Measurements from ENCODE around the gene PER2. TPM values are rescaled to one million over a fixed set of nuclear protein-coding genes. Genes with fewer than 3 reads are reported as not detected.

Gene PER2
- polyA plus RNA-seq, 4 donors: 2.2 to 16.5 (median 4.1) TPM

- FAIRE-seq (no peak), DNase-seq (no peak)
- WGBS, 3 donors: 68 to 78% (median 76%) methylated on average over 19 to 20 of the region's 21 CpGs
- no peak overlapping the region for H3K4me3 ChIP-seq (ENCODE audit: low read depth in 1 of 3, low read length in 3 of 3)
- H3K4me1 ChIP-seq (ENCODE audit: control insufficient read depth in 3 of 3, insufficient read depth in 2 of 3, low read depth in 1 of 3, low read length in 2 of 3): peaks cover 0 to 34% (median 3%) of the 10 kb centered on the region in 3 donors
- peaks cover 0 to 4% (median 0%) of the 10 kb centered on the region in 3 donors for H3K36me3 ChIP-seq (ENCODE audit: control insufficient read depth in 3 of 3, insufficient read depth in 2 of 3, low read depth in 1 of 3, low read length in 3 of 3)
- peak overlapping the region in 1 of 3 donors; percentile 75 for H3K27ac ChIP-seq (ENCODE audit: low read depth in 1 of 3, low read length in 2 of 3)
- H3K9me3 ChIP-seq (ENCODE audit: control insufficient read depth in 2 of 2, insufficient read depth in 1 of 2, low read depth in 1 of 2, low read length in 1 of 2): no peaks in the 10 kb centered on the region
- no peaks in the 10 kb centered on the region for H3K27me3 ChIP-seq (ENCODE audit: control insufficient read depth in 3 of 3, insufficient read depth in 3 of 3, low read length in 3 of 3)
These were observed 7.0 kb upstream of the PER2 start for GRCh38 chr2:238295144-238296112.

- FAIRE-seq (no peak), DNase-seq (peak; percentile 82 to 93)
- Histone ChIP-seq H3K4me1 (ENCODE audit: control insufficient read depth in 3 of 3, insufficient read depth in 2 of 3, low read depth in 1 of 3, low read length in 2 of 3) (peaks cover 3 to 34% (median 4%) of the 10 kb centered on the region in 3 donors), H3K4me3 (ENCODE audit: low read depth in 1 of 3, low read length in 3 of 3) (no peak overlapping the region), H3K36me3 (ENCODE audit: control insufficient read depth in 3 of 3, insufficient read depth in 2 of 3, low read depth in 1 of 3, low read length in 3 of 3) (peaks cover 0 to 4% (median 0%) of the 10 kb centered on the region in 3 donors), H3K27ac (ENCODE audit: low read depth in 1 of 3, low read length in 2 of 3) (peak overlapping the region in 2 of 3 donors; percentile 9 to 75), H3K27me3 (ENCODE audit: control insufficient read depth in 3 of 3, insufficient read depth in 3 of 3, low read length in 3 of 3) (no peaks in the 10 kb centered on the region), H3K9me3 (ENCODE audit: control insufficient read depth in 2 of 2, insufficient read depth in 1 of 2, low read depth in 1 of 2, low read length in 1 of 2) (no peaks in the 10 kb centered on the region)
- WGBS, 3 donors: 23 to 66% (median 40%) methylated on average over 17 of the region's 17 CpGs
These were observed 6.2 kb upstream of the PER2 start for GRCh38 chr2:238294393-238295143.

DNA sequence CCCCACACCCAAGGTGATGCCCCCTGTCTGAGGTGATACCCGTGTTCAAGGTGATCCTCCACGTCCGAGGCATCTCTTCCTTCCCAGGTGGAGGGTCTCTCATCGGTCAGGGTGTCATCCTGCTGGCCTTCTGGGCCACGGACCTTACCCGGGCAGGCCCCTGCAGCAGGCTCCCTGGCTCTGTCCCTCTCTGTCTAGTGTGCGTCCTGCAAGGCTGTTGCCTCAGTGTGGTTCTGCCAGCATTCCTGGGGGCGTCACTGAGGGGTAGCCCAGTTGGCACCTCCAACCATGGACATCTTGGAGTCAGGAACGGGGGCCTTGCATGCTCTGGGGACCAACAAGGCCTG is 5.6 kb upstream of the PER2 start:
- Histone ChIP-seq H3K27me3 (ENCODE audit: control insufficient read depth in 3 of 3, insufficient read depth in 3 of 3, low read length in 3 of 3) (no peaks in the 10 kb centered on the region), H3K4me1 (ENCODE audit: control insufficient read depth in 3 of 3, insufficient read depth in 2 of 3, low read depth in 1 of 3, low read length in 2 of 3) (peaks cover 3 to 35% (median 6%) of the 10 kb centered on the region in 3 donors), H3K9me3 (ENCODE audit: control insufficient read depth in 2 of 2, insufficient read depth in 1 of 2, low read depth in 1 of 2, low read length in 1 of 2) (no peaks in the 10 kb centered on the region), H3K4me3 (ENCODE audit: low read depth in 1 of 3, low read length in 3 of 3) (no peak overlapping the region), H3K27ac (ENCODE audit: low read depth in 1 of 3, low read length in 2 of 3) (no peak overlapping the region), H3K36me3 (ENCODE audit: control insufficient read depth in 3 of 3, insufficient read depth in 2 of 3, low read depth in 1 of 3, low read length in 3 of 3) (peaks cover 0 to 4% (median 0%) of the 10 kb centered on the region in 3 donors)
- 74 to 85% (median 81%) methylated on average over 9 of the region's 9 CpGs for WGBS, 3 donors
- DNase-seq (no peak), FAIRE-seq (no peak)

GRCh38 chr2:238291550-238292281 is 3.3 kb upstream of the PER2 start:
- no peak overlapping the region for H3K27ac ChIP-seq (ENCODE audit: low read depth in 1 of 3, low read length in 2 of 3)
- peaks cover 0 to 9% (median 0%) of the 10 kb centered on the region in 3 donors for H3K36me3 ChIP-seq (ENCODE audit: control insufficient read depth in 3 of 3, insufficient read depth in 2 of 3, low read depth in 1 of 3, low read length in 3 of 3)
- no peak for DNase-seq
- peaks cover 3 to 43% (median 13%) of the 10 kb centered on the region in 3 donors for H3K4me1 ChIP-seq (ENCODE audit: control insufficient read depth in 3 of 3, insufficient read depth in 2 of 3, low read depth in 1 of 3, low read length in 2 of 3)
- H3K27me3 ChIP-seq (ENCODE audit: control insufficient read depth in 3 of 3, insufficient read depth in 3 of 3, low read length in 3 of 3): no peaks in the 10 kb centered on the region
- 93 to 96% (median 96%) methylated on average over 8 of the region's 8 CpGs for WGBS, 3 donors
- FAIRE-seq: no peak
- H3K4me3 ChIP-seq (ENCODE audit: low read depth in 1 of 3, low read length in 3 of 3): no peak overlapping the region
- H3K9me3 ChIP-seq (ENCODE audit: control insufficient read depth in 2 of 2, insufficient read depth in 1 of 2, low read depth in 1 of 2, low read length in 1 of 2): no peaks in the 10 kb centered on the region

DNA sequence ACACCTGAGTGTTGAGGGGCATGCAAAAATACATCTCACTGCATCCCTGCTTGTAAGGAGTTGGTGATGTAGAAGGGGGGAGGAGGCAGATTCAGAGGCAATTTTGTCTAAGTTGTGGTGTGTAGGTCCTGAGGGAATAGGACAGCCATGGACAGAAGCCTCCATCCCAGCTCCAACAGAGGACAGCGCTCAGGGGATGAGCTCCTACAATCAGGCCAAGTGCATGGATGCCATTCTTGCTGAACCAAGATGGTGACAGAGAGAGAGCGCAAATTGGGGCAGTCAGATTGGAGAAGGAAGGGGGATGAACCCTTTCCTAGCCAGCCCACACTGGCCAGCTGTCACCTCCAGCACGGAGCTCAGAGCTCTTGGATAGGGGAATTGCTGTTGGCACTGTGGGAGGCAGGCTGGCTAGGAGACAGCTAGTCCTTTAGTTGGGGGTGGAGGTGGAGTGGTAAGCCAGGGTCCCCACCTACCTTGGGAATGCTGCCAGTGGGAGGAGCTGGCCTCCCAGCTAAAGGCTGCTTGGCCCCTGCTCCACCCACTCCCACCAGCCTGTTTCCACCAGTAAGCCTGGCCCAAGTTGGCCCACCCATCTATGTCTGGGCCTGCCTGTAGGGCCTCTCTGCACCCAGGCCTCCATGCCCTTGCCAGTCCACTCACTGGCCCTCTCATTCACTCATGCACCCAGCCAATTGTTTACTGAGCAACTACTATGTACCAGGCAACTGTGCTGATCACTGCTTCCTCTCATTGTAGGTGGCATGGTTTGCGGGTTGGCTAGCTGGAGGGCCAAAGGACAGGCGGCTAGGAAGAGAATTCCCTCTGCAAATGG is 2.5 kb upstream of the PER2 start:
- 83 to 89% (median 83%) methylated on average over 5 of the region's 5 CpGs for WGBS, 3 donors
- no peak overlapping the region for H3K4me3 ChIP-seq (ENCODE audit: low read depth in 1 of 3, low read length in 3 of 3)
- peak in 1 of 2 donors; percentile 28 for DNase-seq
- H3K27me3 ChIP-seq (ENCODE audit: control insufficient read depth in 3 of 3, insufficient read depth in 3 of 3, low read length in 3 of 3): no peaks in the 10 kb centered on the region
- H3K36me3 ChIP-seq (ENCODE audit: control insufficient read depth in 3 of 3, insufficient read depth in 2 of 3, low read depth in 1 of 3, low read length in 3 of 3): peaks cover 0 to 14% (median 0%) of the 10 kb centered on the region in 3 donors
- H3K9me3 ChIP-seq (ENCODE audit: control insufficient read depth in 2 of 2, insufficient read depth in 1 of 2, low read depth in 1 of 2, low read length in 1 of 2): no peaks in the 10 kb centered on the region
- no peak for FAIRE-seq
- H3K27ac ChIP-seq (ENCODE audit: low read depth in 1 of 3, low read length in 2 of 3): peak overlapping the region in 2 of 3 donors; percentile 13 to 63
- peaks cover 3 to 51% (median 13%) of the 10 kb centered on the region in 3 donors for H3K4me1 ChIP-seq (ENCODE audit: control insufficient read depth in 3 of 3, insufficient read depth in 2 of 3, low read depth in 1 of 3, low read length in 2 of 3)

DNA sequence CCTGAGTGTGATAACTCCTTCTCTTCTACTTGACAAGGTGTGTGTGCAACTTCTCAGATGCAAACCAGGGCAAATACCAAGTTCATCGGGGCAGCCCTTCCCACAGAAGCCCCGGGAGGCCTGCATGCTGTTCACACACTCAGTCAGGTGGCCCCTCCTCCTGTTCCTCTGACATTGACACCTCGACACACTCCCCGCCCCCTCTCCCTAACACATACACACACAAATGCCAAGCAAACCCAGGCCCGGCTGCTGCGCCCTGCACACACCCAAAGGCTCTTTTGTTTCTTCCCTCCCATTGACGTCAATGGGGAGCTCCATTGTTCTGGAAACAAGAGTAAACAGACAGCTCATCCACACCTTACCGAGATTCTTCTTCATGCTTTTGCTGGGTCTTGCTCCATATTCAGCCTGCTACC is 1.7 kb upstream of the PER2 start:
- Histone ChIP-seq H3K4me1 (ENCODE audit: control insufficient read depth in 3 of 3, insufficient read depth in 2 of 3, low read depth in 1 of 3, low read length in 2 of 3) (peaks cover 7 to 57% (median 15%) of the 10 kb centered on the region in 3 donors), H3K36me3 (ENCODE audit: control insufficient read depth in 3 of 3, insufficient read depth in 2 of 3, low read depth in 1 of 3, low read length in 3 of 3) (peaks cover 0 to 13% (median 0%) of the 10 kb centered on the region in 3 donors), H3K27ac (ENCODE audit: low read depth in 1 of 3, low read length in 2 of 3) (peak overlapping the region; percentile 42 to 94 (median 84)), H3K27me3 (ENCODE audit: control insufficient read depth in 3 of 3, insufficient read depth in 3 of 3, low read length in 3 of 3) (no peaks in the 10 kb centered on the region), H3K4me3 (ENCODE audit: low read depth in 1 of 3, low read length in 3 of 3) (no peak overlapping the region), H3K9me3 (ENCODE audit: control insufficient read depth in 2 of 2, insufficient read depth in 1 of 2, low read depth in 1 of 2, low read length in 1 of 2) (no peaks in the 10 kb centered on the region)
- WGBS, 3 donors: 4 to 38% (median 26%) methylated on average over 8 of the region's 8 CpGs
- DNase-seq (peak; percentile 88 to 93), FAIRE-seq (no peak)

DNA sequence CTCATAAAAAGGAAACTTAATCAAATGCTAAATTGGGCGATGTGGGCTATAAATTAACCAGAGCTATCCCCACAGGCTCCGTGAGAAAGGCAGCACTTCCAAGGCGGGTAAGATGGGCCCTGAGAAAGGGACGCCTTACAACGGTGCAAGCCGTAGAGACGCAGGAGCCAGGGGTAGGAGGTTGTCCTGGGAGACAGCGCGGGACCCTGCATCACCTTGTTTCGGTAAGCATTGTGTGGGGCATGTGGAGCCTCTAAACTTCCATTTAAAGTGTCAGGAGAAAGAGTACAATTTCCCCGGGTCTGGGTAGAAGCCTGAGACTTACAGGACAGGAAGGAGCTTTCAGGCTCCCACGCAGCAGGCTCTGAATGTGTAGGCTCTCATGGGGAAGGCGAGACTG is 1.2 kb upstream of the PER2 start:
- whole genome bisulfite sequencing, 3 donors: 8 to 32% (median 30%) methylated on average over 13 of the region's 13 CpGs
- no peak for DNase-seq
- FAIRE-seq: no peak
- H3K36me3 ChIP-seq (ENCODE audit: control insufficient read depth in 3 of 3, insufficient read depth in 2 of 3, low read depth in 1 of 3, low read length in 3 of 3): peaks cover 0 to 15% (median 0%) of the 10 kb centered on the region in 3 donors
- H3K4me1 ChIP-seq (ENCODE audit: control insufficient read depth in 3 of 3, insufficient read depth in 2 of 3, low read depth in 1 of 3, low read length in 2 of 3): peaks cover 9 to 57% (median 21%) of the 10 kb centered on the region in 3 donors
- peak overlapping the region in 2 of 3 donors; percentile 57 to 92 for H3K4me3 ChIP-seq (ENCODE audit: low read depth in 1 of 3, low read length in 3 of 3)
- H3K27me3 ChIP-seq (ENCODE audit: control insufficient read depth in 3 of 3, insufficient read depth in 3 of 3, low read length in 3 of 3): no peaks in the 10 kb centered on the region
- peak overlapping the region; percentile 42 to 94 (median 84) for H3K27ac ChIP-seq (ENCODE audit: low read depth in 1 of 3, low read length in 2 of 3)
- H3K9me3 ChIP-seq (ENCODE audit: control insufficient read depth in 2 of 2, insufficient read depth in 1 of 2, low read depth in 1 of 2, low read length in 1 of 2): no peaks in the 10 kb centered on the region

Data from small intestine (tissue), 7 donors.